Uterus (tissue), 2 donors: ENCODE results near the gene PI4KA.
"Not testable (repeated sequence)": the region's sequence is repeated elsewhere in the genome, so short reads cannot be mapped to it uniquely, and the experiment has no call there.

ENCODE experiments used
- CTCF ChIP-seq, 4 experiments: fragments of 200-600 bp in 2 of 4; fragments of 450-650 bp in 2 of 4; sonication (generic) in 2 of 4; IDR thresholded peaks; one replicate each; pipeline ENCODE4 v1.5.1; 2016 to 2019; ENCODE audit warnings: antibody characterized with exemption in 4 of 4, mild to moderate bottlenecking in 2 of 4, moderate library complexity in 1 of 4
- POLR2A ChIP-seq, 2 donors: fragments of 450-650 bp; IDR thresholded peaks; one replicate each; pipeline ENCODE4 v1.6.1; 2016; ENCODE audit warnings: antibody characterized with exemption in 2 of 2, mild to moderate bottlenecking in 1 of 2, moderate library complexity in 1 of 2

GRCh38 chr22:20687356-20688172 lies 171.0 kb downstream of the PI4KA start:
- not testable (repeated sequence) for TF ChIP-seq CTCF, POLR2A (IDR thresholded peaks at IDR 0.05)
